Inferior parietal cortex (tissue), 1 donor: ENCODE measurements around the gene FTO.

Experiments used
- DNase-seq: peaks from one replicate; pipeline ENCODE4 v3.0.0-alpha.2; 2016; ENCODE audit errors: extremely low spot score

The FTO gene

GRCh38 chr16:53898993-53899392, 195.0 kb downstream of the FTO start:
- DNase-seq = no peak

DNA sequence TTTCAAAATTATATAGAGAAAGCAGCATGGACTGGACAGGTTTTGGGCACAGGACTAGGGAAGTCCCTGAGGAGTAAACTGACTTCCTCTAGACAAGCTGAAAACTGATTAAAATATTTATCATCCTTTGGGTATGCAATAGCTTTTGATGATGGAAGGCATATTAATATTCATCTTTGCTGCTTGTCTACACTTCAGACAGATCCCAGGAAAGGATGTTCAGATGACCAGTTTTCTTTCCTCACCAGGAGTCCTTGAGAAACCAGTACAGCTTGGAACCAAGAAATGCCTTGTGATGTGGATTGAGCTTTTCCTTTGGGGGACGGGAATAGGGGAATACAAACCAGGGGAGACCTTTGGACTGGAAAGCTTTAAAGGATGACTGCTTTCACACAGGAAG, 195.5 kb downstream of the FTO start:
- no peak for DNase-seq

DNA sequence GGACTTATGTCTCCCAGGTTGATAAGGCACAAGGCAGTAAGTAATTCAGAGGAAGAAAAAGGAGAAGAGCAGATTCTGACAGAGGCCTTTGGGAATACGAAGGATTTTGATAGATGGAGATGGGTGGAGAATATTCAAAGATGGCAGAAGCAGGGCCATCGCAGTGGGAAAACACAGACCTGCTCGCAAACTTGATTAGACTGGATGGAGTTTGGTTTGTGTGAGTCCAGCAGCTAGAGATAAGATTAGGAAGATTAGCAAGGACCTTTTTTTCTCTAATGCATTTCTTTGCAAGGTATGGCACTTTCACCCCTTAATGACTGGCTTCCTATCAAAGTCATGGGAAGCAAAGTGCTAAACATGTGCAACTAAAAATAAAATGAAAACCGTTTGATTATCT, 196.7 kb downstream of the FTO start:
- DNase-seq = no peak

DNA sequence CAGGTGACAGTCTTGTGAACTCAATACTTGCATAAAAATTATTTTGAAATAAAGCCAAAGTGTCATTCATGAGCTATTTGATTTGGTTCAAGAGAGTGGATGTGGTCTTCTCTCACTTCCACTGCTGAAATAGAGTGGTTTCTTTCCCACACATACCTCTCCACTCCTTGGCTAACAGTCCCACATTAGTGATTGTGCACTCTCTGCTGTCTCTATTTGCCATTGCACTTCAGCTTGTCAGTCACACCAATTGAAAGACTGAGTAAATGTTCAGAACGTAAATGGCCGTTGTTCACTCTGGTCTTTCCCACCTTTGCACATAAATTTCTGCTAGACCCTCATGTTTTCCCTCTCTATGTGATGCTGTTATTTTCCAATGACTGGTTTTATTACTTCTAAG, 197.5 kb downstream of the FTO start:
- DNase-seq = no peak

GRCh38 chr16:53904533-53904932, 200.6 kb downstream of the FTO start:
- no peak for DNase-seq

DNA sequence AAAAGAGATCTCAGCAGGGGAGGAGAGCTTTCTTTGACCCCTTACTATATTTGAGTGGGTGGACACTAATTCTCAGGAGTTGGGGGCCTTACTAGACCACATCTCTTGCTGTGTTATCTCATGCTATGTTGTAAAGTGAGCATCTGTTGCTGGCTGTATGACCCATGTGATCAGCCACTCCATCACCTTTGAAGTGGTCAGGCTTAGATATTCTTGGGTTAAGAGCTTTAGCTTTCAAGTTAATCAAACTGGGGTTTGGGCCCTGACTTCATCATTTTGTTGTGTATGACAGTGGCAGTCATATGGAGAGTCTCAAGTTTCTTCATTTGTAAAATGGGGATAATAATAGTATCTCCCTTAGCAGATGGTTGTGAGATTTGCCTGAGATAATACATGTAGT, 201.1 kb downstream of the FTO start:
- no peak for DNase-seq

GRCh38 chr16:53908731-53909130, 204.8 kb downstream of the FTO start:
- no peak for DNase-seq

- no peak for DNase-seq
These were observed 207.0 kb downstream of the FTO start for GRCh38 chr16:53910990-53911389.

DNA sequence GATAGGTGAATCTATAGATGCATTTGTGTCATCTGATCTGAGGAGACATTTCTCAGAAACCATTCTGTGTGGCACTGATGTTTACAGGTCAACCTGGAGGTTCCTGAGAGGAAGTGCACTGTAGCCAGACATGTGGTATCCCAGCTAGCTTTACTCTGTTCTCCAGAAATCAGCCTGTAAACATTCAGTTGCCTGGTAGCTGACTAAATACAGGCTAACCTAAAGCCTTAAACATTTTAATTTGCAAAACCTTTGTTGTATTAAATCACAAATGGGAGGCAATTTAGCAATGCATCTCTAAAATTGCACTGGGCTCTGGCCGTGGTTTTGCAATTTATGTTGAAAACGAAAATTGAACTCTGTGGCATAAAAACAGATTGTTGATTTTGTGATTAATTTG, 207.6 kb downstream of the FTO start:
- DNase-seq = no peak

- DNase-seq = no peak
These were observed 208.2 kb downstream of the FTO start for GRCh38 chr16:53912155-53912554.

DNA sequence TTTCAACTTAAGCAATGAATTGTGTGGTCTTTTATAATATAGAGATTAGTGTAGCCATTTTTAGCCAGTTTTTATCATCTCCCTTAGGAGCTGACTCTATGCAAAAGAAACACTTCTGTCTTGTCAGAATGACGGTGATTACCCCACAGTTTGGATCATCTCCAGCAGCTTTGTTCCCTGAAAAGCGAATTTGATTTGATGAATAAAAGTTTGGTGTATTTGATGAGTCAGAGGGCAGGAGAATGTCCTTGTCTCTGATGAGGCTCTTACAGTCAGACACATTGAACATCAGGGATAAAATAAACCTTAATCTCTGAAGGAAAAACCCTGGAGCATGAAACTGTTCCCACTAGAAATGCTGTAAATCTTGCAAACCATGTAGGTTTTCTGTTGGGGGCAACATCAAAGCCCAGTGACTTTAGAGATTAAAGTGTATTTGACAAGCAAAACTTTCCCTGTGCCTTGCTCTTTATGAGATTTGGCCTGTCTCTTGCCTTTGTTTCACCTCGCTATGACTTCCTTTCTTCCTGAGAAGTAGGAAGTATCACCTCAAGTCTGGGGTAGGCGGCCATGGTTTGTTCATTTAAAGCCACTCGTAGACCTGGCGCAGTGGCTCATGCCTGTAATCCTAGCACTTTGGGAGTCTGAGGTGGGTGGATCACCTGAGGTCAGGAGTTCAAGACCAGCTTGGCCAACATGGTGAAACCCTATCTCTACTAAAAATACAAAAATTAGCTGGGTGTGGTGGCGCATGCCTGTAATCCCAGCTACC, 209.3 kb downstream of the FTO start:
- no peak for DNase-seq

DNA sequence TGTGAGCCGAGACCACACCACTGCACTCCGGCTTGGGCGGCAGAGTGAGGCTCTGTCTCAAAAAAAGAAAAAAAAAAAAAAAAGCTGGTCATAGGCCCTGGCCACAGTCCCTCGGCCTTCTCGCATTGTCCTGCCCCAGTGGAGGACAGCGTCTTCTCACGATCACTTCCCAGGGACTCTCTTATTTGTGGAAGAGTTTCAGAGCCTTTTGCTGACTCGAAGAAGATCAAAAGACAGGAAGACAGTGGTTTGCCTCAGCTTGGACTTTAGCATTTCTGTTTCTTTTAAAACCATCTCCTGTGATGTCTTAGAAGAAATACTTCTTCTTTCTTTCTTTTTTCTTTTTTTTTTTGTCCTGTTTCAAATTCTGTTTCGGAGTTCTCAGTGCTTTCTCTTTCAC, 210.0 kb downstream of the FTO start:
- no peak for DNase-seq

DNA sequence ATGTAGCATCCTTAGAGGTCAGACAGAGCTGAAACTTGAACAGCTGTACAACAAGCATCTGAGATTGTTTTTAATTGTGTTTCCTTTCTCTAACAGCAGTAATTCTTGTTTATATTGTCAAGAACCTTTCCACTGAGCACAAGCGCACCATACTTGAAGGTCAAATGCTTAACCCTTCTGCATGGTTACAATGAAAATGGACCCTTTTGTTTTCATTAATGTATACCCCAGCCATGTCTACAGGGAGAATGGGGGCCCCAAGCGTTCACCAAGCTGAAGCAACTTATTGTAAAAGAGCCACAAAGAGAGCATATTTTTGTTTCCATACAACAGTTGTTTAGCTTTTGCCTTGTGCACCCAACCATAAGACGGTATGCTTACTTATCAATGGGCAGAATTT, 210.8 kb downstream of the FTO start:
- DNase-seq = no peak

- no peak for DNase-seq
These were observed 211.7 kb downstream of the FTO start for GRCh38 chr16:53915452-53916160.

- no peak for DNase-seq
These were observed 217.0 kb downstream of the FTO start for GRCh38 chr16:53920988-53921387.

GRCh38 chr16:53922067-53922806, 218.3 kb downstream of the FTO start:
- DNase-seq = no peak

- no peak for DNase-seq
These were observed 219.0 kb downstream of the FTO start for GRCh38 chr16:53922807-53923571.

GRCh38 chr16:53924331-53925106, 220.6 kb downstream of the FTO start:
- no peak for DNase-seq

DNA sequence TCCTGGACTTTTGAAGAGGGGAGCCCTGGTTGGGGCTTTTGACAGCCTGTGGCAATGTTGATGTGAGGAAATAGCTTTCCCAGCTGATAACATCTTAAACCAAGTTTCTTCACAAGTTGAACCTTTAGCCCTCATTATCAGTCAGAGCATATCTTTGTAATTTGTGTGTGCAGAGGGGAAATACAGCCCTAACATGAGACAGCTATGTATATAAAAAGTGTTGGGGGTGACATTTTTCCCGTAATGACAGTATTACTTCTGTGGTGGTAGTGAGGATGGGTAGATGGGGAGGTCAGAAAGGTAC, 221.1 kb downstream of the FTO start:
- DNase-seq = no peak

- DNase-seq = no peak
These were observed 221.6 kb downstream of the FTO start for GRCh38 chr16:53925526-53925925.

DNA sequence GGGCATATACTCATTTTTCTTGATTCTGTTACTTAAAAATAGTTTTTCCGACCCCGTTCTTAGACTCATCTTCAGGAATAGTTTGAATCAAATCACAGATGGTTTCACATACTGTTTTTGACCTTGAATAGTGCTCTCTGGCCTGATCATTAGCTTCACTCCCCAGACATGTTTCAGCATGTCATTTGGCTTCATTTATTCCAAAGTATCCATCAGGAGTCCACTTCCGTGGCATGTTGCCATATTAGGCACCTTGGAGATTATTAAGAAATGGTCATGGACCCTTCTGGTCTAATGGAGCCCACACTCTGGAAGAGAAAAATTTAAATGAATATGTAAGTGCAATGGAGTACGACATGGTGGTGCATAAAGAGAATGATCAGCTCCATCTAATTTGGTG, 222.3 kb downstream of the FTO start:
- no peak for DNase-seq
